DND-41 (cell line): Measurements from ENCODE around the gene EXOSC10.

Source experiments
- ATAC-seq: fragments of 200-7000 bp; cut with Tn5 transposase; 3 replicates; pipeline ENCODE4 v1.9.1; 2021; ENCODE audit warnings: low read depth; ENCODE audit not compliant: insufficient read depth
- DNase-seq: peaks from one replicate; pipeline ENCODE4 v3.0.0-alpha.2; 2020
- H2AFZ ChIP-seq: 2 replicates; pipeline ENCODE4 v1.6.0; 2012; ENCODE audit warnings: low read depth, low read length
- H3K27ac ChIP-seq: 2 replicates; pipeline ENCODE4 v1.5.1; 2012; ENCODE audit warnings: low read length, inconsistent platforms
- H3K27me3 ChIP-seq: fragments of 200-600 bp; sonication (generic); 2 replicates; pipeline ENCODE4 v1.6.0; 2012; ENCODE audit warnings: low read length, mild to moderate bottlenecking, inconsistent platforms; ENCODE audit not compliant: insufficient read depth, poor library complexity
- H3K36me3 ChIP-seq: 2 replicates; pipeline ENCODE4 v1.5.1; 2012; ENCODE audit warnings: low read length, inconsistent platforms; ENCODE audit not compliant: insufficient read depth
- H3K4me1 ChIP-seq: 2 replicates; pipeline ENCODE4 v1.5.1; 2012; ENCODE audit warnings: mild to moderate bottlenecking, low read length; ENCODE audit not compliant: insufficient read depth
- H3K4me2 ChIP-seq: 2 replicates; pipeline ENCODE4 v1.6.0; 2012; ENCODE audit warnings: mild to moderate bottlenecking, moderate library complexity, low read length, inconsistent platforms; ENCODE audit not compliant: insufficient read depth
- H3K4me3 ChIP-seq, 2 experiments: fragments of 200-600 bp in 1 of 2; shearing (Covaris generic) in 1 of 2; 2 replicates each; pipeline ENCODE4 v1.5.1; 2012 to 2016; ENCODE audit warnings: inconsistent platforms in 2 of 2, low read length in 2 of 2, mild to moderate bottlenecking in 2 of 2, low read depth in 1 of 2, moderate library complexity in 1 of 2
- H3K79me2 ChIP-seq: 2 replicates; pipeline ENCODE4 v1.6.0; 2012; ENCODE audit warnings: low read length, inconsistent platforms; ENCODE audit not compliant: insufficient read depth
- H3K9ac ChIP-seq: 2 replicates; pipeline ENCODE4 v1.6.0; 2012; ENCODE audit warnings: low read depth, mild to moderate bottlenecking, inconsistent platforms, low read length, moderate library complexity
- H3K9me3 ChIP-seq: 2 replicates; pipeline ENCODE4 v1.5.1; 2012; ENCODE audit warnings: low read length, moderate library complexity, mild to moderate bottlenecking, inconsistent platforms; ENCODE audit not compliant: insufficient read depth, severe bottlenecking
- H4K20me1 ChIP-seq: 2 replicates; pipeline ENCODE4 v1.6.0; 2012; ENCODE audit warnings: low read length; ENCODE audit not compliant: insufficient read depth
- EZH2 ChIP-seq: IDR thresholded peaks from 3 replicates; pipeline ENCODE4 v1.6.1; 2012; ENCODE audit warnings: borderline replicate concordance, low read depth, mild to moderate bottlenecking, moderate library complexity, low read length, inconsistent platforms; ENCODE audit not compliant: severe bottlenecking
- TF ChIP-seq, protein P1 (sequence below): IDR thresholded peaks from 2 replicates; pipeline ENCODE4 v1.5.1; 2012; ENCODE audit warnings: borderline replicate concordance, low read length, moderate library complexity, mild to moderate bottlenecking; ENCODE audit not compliant: poor library complexity, severe bottlenecking; ENCODE audit errors: extremely low read depth

EXOSC10 gene

DNA sequence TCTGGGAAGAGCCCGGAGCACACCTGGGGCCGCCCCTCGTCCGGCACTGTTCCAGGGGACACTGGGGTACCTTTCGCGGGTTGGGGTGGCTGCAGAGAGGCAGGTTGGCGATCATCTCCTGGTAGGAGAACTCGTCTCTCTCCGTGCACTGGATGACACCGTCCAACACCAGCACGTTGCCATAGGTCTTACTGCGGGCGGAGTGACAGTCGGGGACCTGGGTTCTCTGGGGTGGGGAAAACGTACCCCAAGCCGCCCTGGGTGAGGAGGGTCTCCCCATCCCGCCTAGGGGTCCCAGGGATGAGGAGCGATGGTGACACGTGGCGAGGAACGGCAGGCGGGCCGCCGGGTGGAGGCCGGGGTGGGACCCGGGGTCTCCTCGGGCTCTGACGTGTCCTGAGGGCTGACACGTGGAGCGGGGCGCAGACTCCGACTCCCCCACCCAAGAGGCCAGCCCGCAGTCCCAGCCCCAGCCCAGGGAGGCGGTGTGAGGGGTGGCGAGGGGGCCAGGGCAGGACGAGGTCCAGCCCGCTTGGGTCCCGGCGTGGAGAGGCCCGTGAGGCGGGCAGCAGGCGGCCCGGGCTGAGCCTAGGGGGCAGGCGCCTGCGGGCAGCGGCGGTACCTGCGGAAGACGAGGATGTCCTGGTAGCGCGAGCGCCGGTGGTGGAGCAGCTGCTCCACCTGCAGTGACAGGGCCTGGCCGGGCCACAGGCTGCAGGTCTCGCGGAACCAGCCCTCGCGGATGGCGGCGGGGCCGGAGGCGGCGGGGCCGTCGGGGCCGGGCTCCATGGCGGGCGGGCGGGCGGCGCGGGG is 40.3 kb downstream of the EXOSC10 start:
- Histone ChIP-seq H3K79me2 (peaks cover 37% of the 10 kb centered on the region), H3K9me3 (no peaks in the 10 kb centered on the region), H3K4me1 (peaks cover 34% of the 10 kb centered on the region), H3K4me2 (peak overlapping the region; percentile 97), H3K27ac (peak overlapping the region; percentile 77), H3K4me3 (peak overlapping the region; percentile 95 to 99), H2AFZ (peak overlapping the region; percentile 86), H3K27me3 (no peaks in the 10 kb centered on the region), H3K9ac (peak overlapping the region; percentile 83), H3K36me3 (peaks cover 45% of the 10 kb centered on the region), H4K20me1 (peaks cover 16% of the 10 kb centered on the region; the same call in 1 of the 2 replicates)
- 0 out of 3 replicates have a peak, but pooled peaks have one; percentile 7 for ATAC-seq
- TF ChIP-seq, protein P1, sequence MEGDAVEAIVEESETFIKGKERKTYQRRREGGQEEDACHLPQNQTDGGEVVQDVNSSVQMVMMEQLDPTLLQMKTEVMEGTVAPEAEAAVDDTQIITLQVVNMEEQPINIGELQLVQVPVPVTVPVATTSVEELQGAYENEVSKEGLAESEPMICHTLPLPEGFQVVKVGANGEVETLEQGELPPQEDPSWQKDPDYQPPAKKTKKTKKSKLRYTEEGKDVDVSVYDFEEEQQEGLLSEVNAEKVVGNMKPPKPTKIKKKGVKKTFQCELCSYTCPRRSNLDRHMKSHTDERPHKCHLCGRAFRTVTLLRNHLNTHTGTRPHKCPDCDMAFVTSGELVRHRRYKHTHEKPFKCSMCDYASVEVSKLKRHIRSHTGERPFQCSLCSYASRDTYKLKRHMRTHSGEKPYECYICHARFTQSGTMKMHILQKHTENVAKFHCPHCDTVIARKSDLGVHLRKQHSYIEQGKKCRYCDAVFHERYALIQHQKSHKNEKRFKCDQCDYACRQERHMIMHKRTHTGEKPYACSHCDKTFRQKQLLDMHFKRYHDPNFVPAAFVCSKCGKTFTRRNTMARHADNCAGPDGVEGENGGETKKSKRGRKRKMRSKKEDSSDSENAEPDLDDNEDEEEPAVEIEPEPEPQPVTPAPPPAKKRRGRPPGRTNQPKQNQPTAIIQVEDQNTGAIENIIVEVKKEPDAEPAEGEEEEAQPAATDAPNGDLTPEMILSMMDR, result no peak
- TF ChIP-seq EZH2, result no peak
- peak; percentile 39 for DNase-seq

DNA sequence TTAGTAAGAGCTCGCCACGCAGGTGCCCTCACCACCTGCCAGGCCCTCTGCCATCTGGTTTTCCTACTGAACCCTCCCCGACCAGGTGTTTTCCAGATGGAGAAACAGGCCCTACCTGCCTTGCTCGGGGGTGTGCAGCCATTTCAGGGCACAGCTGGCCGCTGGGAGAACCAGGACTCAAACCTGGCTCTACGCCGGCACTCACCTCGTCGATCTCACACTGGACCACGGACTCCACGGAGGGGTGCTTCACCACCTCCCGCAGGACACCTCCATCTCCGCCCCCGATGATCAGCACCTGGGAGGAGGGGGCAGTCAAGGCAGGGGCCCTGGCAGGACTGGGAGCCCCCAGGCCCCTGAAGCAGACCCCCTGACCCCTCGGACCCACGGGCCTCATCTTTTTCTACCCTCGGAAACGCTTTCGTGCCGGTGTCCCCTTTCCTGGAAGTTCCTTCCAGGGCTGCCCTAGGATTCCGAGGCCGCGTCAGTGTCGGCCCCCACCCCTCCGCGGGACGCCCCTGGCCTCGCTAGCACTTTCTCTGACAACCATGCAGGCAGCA is 41.0 kb downstream of the EXOSC10 start:
- H4K20me1 ChIP-seq, result peaks cover 22% of the 10 kb centered on the region; the same call in 1 of the 2 replicates
- H3K79me2 ChIP-seq, result peaks cover 37% of the 10 kb centered on the region
- peaks cover 48% of the 10 kb centered on the region for H3K36me3 ChIP-seq
- peak overlapping the region; percentile 77 for H3K27ac ChIP-seq
- H3K9ac ChIP-seq, result peak overlapping the region; percentile 83
- H3K9me3 ChIP-seq, result no peaks in the 10 kb centered on the region
- no peak for ATAC-seq
- H3K4me3 ChIP-seq, result peak overlapping the region; percentile 95 to 99; a peak in 3 of 4 replicates
- peaks cover 34% of the 10 kb centered on the region for H3K4me1 ChIP-seq
- no peak for DNase-seq
- H3K27me3 ChIP-seq, result no peaks in the 10 kb centered on the region
- TF ChIP-seq EZH2, result no peak
- TF ChIP-seq, protein P1, result no peak
- peak overlapping the region; percentile 86 for H2AFZ ChIP-seq
- peak overlapping the region; percentile 97 for H3K4me2 ChIP-seq

DNA sequence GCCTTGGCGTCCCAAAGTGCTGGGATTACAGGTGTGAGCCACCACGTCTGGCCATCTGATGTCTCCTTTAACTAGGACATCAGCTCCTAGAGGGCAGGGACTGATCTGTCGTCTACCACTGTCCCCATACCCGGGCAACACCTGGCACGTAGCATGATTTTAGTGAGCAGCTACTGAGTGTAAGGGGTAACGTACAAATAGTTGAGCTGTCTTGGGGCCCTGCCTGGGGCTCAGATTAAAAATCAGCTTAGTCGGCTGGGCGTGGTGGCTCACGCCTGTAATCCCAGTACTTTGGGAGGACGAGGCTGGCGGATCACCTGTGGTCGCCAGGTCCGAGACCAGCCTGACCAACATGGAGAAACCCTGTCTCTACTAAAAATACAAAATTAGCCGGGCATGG is 41.6 kb downstream of the EXOSC10 start:
- H3K27ac ChIP-seq, result no peak overlapping the region
- H3K9me3 ChIP-seq, result no peaks in the 10 kb centered on the region
- H3K4me1 ChIP-seq, result peaks cover 34% of the 10 kb centered on the region
- no peaks in the 10 kb centered on the region for H3K27me3 ChIP-seq
- peaks cover 37% of the 10 kb centered on the region for H3K79me2 ChIP-seq
- DNase-seq (no peak), ATAC-seq (no peak)
- peak overlapping the region in 1 of 2 experiments; percentile 12; a peak in 1 of 4 replicates for H3K4me3 ChIP-seq
- no peak overlapping the region for H2AFZ ChIP-seq
- H3K36me3 ChIP-seq, result peaks cover 44% of the 10 kb centered on the region
- peak overlapping the region; percentile 97; the same call in 1 of the 2 replicates for H3K4me2 ChIP-seq
- H3K9ac ChIP-seq, result peak overlapping the region; percentile 83; the same call in 1 of the 2 replicates
- TF ChIP-seq, protein P1, result no peak
- no peak for TF ChIP-seq EZH2
- peaks cover 29% of the 10 kb centered on the region; the same call in 1 of the 2 replicates for H4K20me1 ChIP-seq
